Aorta (tissue), 5 donors: ENCODE data around the gene MYO15A. TPM values are rescaled to one million over a fixed set of nuclear protein-coding genes. Genes with fewer than 3 reads are reported as not detected.

Experiments used
- ATAC-seq: fragments of 200-7000 bp; cut with Tn5 transposase; one replicate; pipeline ENCODE4 v1.9.1; 2022; ENCODE audit warnings: moderate library complexity; ENCODE audit not compliant: low FRiP score
- DNase-seq, 2 donors: peaks; one replicate each; pipeline ENCODE4 v3.0.0-alpha.2; 2020
- H3K27ac ChIP-seq, 2 donors: one replicate each; pipeline ENCODE4 v1.5.1; 2013; ENCODE audit warnings: low read length in 2 of 2, mild to moderate bottlenecking in 2 of 2, moderate library complexity in 2 of 2, control low read depth in 1 of 2, inconsistent platforms in 1 of 2, low read depth in 1 of 2
- H3K27me3 ChIP-seq, 2 donors: one replicate each; pipeline ENCODE4 v1.6.1; 2013; ENCODE audit warnings: control low read depth in 1 of 2, low read length in 1 of 2, mild to moderate bottlenecking in 1 of 2, moderate library complexity in 1 of 2; ENCODE audit not compliant: insufficient read depth in 2 of 2, control insufficient read depth in 1 of 2
- H3K36me3 ChIP-seq, 2 donors: one replicate each; pipeline ENCODE4 v1.6.1; 2013; ENCODE audit warnings: control low read depth in 1 of 2, low read length in 1 of 2, mild to moderate bottlenecking in 1 of 2; ENCODE audit not compliant: insufficient read depth in 2 of 2, control insufficient read depth in 1 of 2
- H3K4me1 ChIP-seq, 2 donors: one replicate each; pipeline ENCODE4 v1.6.1; 2013; ENCODE audit warnings: low read length in 2 of 2, control low read depth in 1 of 2, mild to moderate bottlenecking in 1 of 2, moderate library complexity in 1 of 2; ENCODE audit not compliant: insufficient read depth in 2 of 2, control insufficient read depth in 1 of 2
- H3K4me3 ChIP-seq, 2 donors: one replicate each; pipeline ENCODE4 v1.5.1; 2013; ENCODE audit warnings: low read length in 2 of 2, control low read depth in 1 of 2, mild to moderate bottlenecking in 1 of 2
- H3K9me3 ChIP-seq: one replicate; pipeline ENCODE4 v1.6.1; 2013; ENCODE audit warnings: mild to moderate bottlenecking, low read length; ENCODE audit not compliant: control insufficient read depth
- WGBS, 2 donors: extraction: QIAGEN DNeasy Blood & Tissue Kit; methylation state at CpG; one replicate each; pipeline ENCODE4 v1.1.7; 2013; 5-methylcytosine and 5-hydroxymethylcytosine counted together
- intact Hi-C, 2 donors: fragments of 100-400 bp; cut with DNase I; formaldehyde crosslinking; loops; one replicate each; pipeline versions ENCODE4 v1.14.2 to v1.15.0; 2022
- polyA plus RNA-seq, 2 donors: library from polyadenylated mRNA; stranded (reverse); fragments of 200-250 nt; gene quantifications; one replicate each; pipeline ENCODE4 v1.2.3, GENCODE V29; 2013
- total RNA-seq, 2 donors: library from RNA; stranded (reverse); fragmentation: NEBNext Ultra II Directional; extraction: Animal tissue kit (Norgen Biotek cat#: 25700); gene quantifications; one replicate each; pipeline ENCODE4 v1.2.1, GENCODE V29; 2021
- donor health status: healthy with polysubstance abuse.
- donor health status: Bipolar disorder and iron deficiency.
- donor health status: DM: no; HTN: no; CAD: no.
- donor health status: DM: no; HTN: no; CAD: no.
- donor health status: DM: yes; HTN: yes; CAD: no.

MYO15A gene
- total and polyA plus RNA-seq, 4 donors: 0.25 to 7.5 (median 3.2) TPM

GRCh38 chr17:18228176-18228682 is 119.7 kb downstream of the MYO15A start:
- no peaks in the 10 kb centered on the region for H3K4me1 ChIP-seq
- no peak overlapping the region for H3K4me3 ChIP-seq
- no peak overlapping the region for H3K27ac ChIP-seq
- H3K9me3 ChIP-seq: no peaks in the 10 kb centered on the region
- no peaks in the 10 kb centered on the region for H3K36me3 ChIP-seq
- DNase-seq (no peak), ATAC-seq (no peak)
- intact Hi-C loops: no loop called here
- H3K27me3 ChIP-seq: no peaks in the 10 kb centered on the region
- WGBS, 2 donors: 89 to 90% methylated on average over 10 of the region's 10 CpGs

GRCh38 chr17:18229254-18229653 is 120.7 kb downstream of the MYO15A start:
- no peaks in the 10 kb centered on the region for H3K9me3 ChIP-seq
- intact Hi-C loops: no loop called here
- ATAC-seq (no peak), DNase-seq (no peak)
- no peaks in the 10 kb centered on the region for H3K27me3 ChIP-seq
- peaks cover 0 to 4% of the 10 kb centered on the region in 2 donors for H3K36me3 ChIP-seq
- H3K4me3 ChIP-seq: no peak overlapping the region
- WGBS, 2 donors: 86% methylated on average over 4 of the region's 4 CpGs
- H3K27ac ChIP-seq: no peak overlapping the region
- no peaks in the 10 kb centered on the region for H3K4me1 ChIP-seq

Other genes starting within 250 kb of the MYO15A start
- 10 to 100 TPM; 70.4 to 74.9 TPM for gene TOM1L2, start 136.4 kb upstream of the MYO15A start, total RNA-seq
- 10 to 100 TPM; 11.9 to 39.1 TPM for gene TOM1L2, start 136.4 kb upstream of the MYO15A start, polyA plus RNA-seq
- gene DRC3, start 135.9 kb upstream of the MYO15A start, total RNA-seq: 1 to 10 TPM; 2.0 to 2.8 TPM
- 1 to 10 TPM; 1.4 to 7.9 TPM for gene DRC3, start 135.9 kb upstream of the MYO15A start, polyA plus RNA-seq
- gene ATPAF2, start 69.6 kb upstream of the MYO15A start, total RNA-seq: 10 to 100 TPM; 16.3 to 19.9 TPM
- 10 to 100 TPM in 1 of 2 donors, 1 to 10 TPM in 1; 7.1 to 18.4 TPM for gene ATPAF2, start 69.6 kb upstream of the MYO15A start, polyA plus RNA-seq
- 10 to 100 TPM; 11.4 to 14.1 TPM for gene GID4, start 69.3 kb upstream of the MYO15A start, total RNA-seq
- 1 to 10 TPM; 7.5 to 8.1 TPM for gene GID4, start 69.3 kb upstream of the MYO15A start, polyA plus RNA-seq
- 10 to 100 TPM; 28.7 to 33.7 TPM for gene DRG2, start 20.8 kb upstream of the MYO15A start, total RNA-seq
- 10 to 100 TPM; 16.0 to 52.3 TPM for gene DRG2, start 20.8 kb upstream of the MYO15A start, polyA plus RNA-seq
- 100 to 1,000 TPM in 1 of 2 donors, 10 to 100 TPM in 1; 91.5 to 114 TPM for gene ALKBH5, start 75.1 kb downstream of the MYO15A start, total RNA-seq
- 10 to 100 TPM; 33.0 to 40.4 TPM for gene ALKBH5, start 75.1 kb downstream of the MYO15A start, polyA plus RNA-seq
- 10 to 100 TPM; 14.1 to 18.9 TPM for gene LLGL1, start 116.9 kb downstream of the MYO15A start, total RNA-seq
- gene LLGL1, start 116.9 kb downstream of the MYO15A start, polyA plus RNA-seq: 10 to 100 TPM in 1 of 2 donors, 1 to 10 TPM in 1; 4.0 to 12.7 TPM
- 100 to 1,000 TPM; 250 to 299 TPM for gene FLII, start 150.0 kb downstream of the MYO15A start, total RNA-seq
- gene FLII, start 150.0 kb downstream of the MYO15A start, polyA plus RNA-seq: 100 to 1,000 TPM in 1 of 2 donors, 10 to 100 TPM in 1; 87.5 to 355 TPM
- gene MIEF2, start 151.9 kb downstream of the MYO15A start, total RNA-seq: 10 to 100 TPM; 11.1 to 13.1 TPM
- 1 to 10 TPM; 2.4 to 7.5 TPM for gene MIEF2, start 151.9 kb downstream of the MYO15A start, polyA plus RNA-seq
- 10 to 100 TPM; 27.8 to 37.8 TPM for gene TOP3A, start 206.2 kb downstream of the MYO15A start, total RNA-seq
- 10 to 100 TPM in 1 of 2 donors, 1 to 10 TPM in 1; 2.9 to 20.8 TPM for gene TOP3A, start 206.2 kb downstream of the MYO15A start, polyA plus RNA-seq
- gene SMCR8, start 206.5 kb downstream of the MYO15A start, total RNA-seq: 10 to 100 TPM; 10.8 to 15.4 TPM
- gene SMCR8, start 206.5 kb downstream of the MYO15A start, polyA plus RNA-seq: 1 to 10 TPM; 3.9 to 4.5 TPM